Aorta (tissue), 5 donors: ENCODE measurements around the gene PIGC. TPM values are rescaled to one million over a fixed set of nuclear protein-coding genes. Genes with fewer than 3 reads are reported as not detected.

Experiments used
- ATAC-seq: fragments of 200-7000 bp; cut with Tn5 transposase; one replicate; pipeline ENCODE4 v1.9.1; 2022; ENCODE audit warnings: moderate library complexity; ENCODE audit not compliant: low FRiP score
- DNase-seq, 2 donors: peaks; one replicate each; pipeline ENCODE4 v3.0.0-alpha.2; 2020
- H3K27ac ChIP-seq, 2 donors: one replicate each; pipeline ENCODE4 v1.5.1; 2013; ENCODE audit warnings: low read length in 2 of 2, mild to moderate bottlenecking in 2 of 2, moderate library complexity in 2 of 2, control low read depth in 1 of 2, inconsistent platforms in 1 of 2, low read depth in 1 of 2
- H3K27me3 ChIP-seq, 2 donors: one replicate each; pipeline ENCODE4 v1.6.1; 2013; ENCODE audit warnings: control low read depth in 1 of 2, low read length in 1 of 2, mild to moderate bottlenecking in 1 of 2, moderate library complexity in 1 of 2; ENCODE audit not compliant: insufficient read depth in 2 of 2, control insufficient read depth in 1 of 2
- H3K36me3 ChIP-seq, 2 donors: one replicate each; pipeline ENCODE4 v1.6.1; 2013; ENCODE audit warnings: control low read depth in 1 of 2, low read length in 1 of 2, mild to moderate bottlenecking in 1 of 2; ENCODE audit not compliant: insufficient read depth in 2 of 2, control insufficient read depth in 1 of 2
- H3K4me1 ChIP-seq, 2 donors: one replicate each; pipeline ENCODE4 v1.6.1; 2013; ENCODE audit warnings: low read length in 2 of 2, control low read depth in 1 of 2, mild to moderate bottlenecking in 1 of 2, moderate library complexity in 1 of 2; ENCODE audit not compliant: insufficient read depth in 2 of 2, control insufficient read depth in 1 of 2
- H3K4me3 ChIP-seq, 2 donors: one replicate each; pipeline ENCODE4 v1.5.1; 2013; ENCODE audit warnings: low read length in 2 of 2, control low read depth in 1 of 2, mild to moderate bottlenecking in 1 of 2
- H3K9me3 ChIP-seq: one replicate; pipeline ENCODE4 v1.6.1; 2013; ENCODE audit warnings: mild to moderate bottlenecking, low read length; ENCODE audit not compliant: control insufficient read depth
- WGBS, 2 donors: extraction: QIAGEN DNeasy Blood & Tissue Kit; methylation state at CpG; one replicate each; pipeline ENCODE4 v1.1.7; 2013; 5-methylcytosine and 5-hydroxymethylcytosine counted together
- intact Hi-C, 2 donors: fragments of 100-400 bp; cut with DNase I; formaldehyde crosslinking; loops; one replicate each; pipeline versions ENCODE4 v1.14.2 to v1.15.0; 2022
- polyA plus RNA-seq, 2 donors: library from polyadenylated mRNA; stranded (reverse); fragments of 200-250 nt; gene quantifications; one replicate each; pipeline ENCODE4 v1.2.3, GENCODE V29; 2013
- total RNA-seq, 2 donors: library from RNA; stranded (reverse); fragmentation: NEBNext Ultra II Directional; extraction: Animal tissue kit (Norgen Biotek cat#: 25700); gene quantifications; one replicate each; pipeline ENCODE4 v1.2.1, GENCODE V29; 2021
- donor health status: healthy with polysubstance abuse.
- donor health status: Bipolar disorder and iron deficiency.
- donor health status: DM: no; HTN: no; CAD: no.
- donor health status: DM: no; HTN: no; CAD: no.
- donor health status: DM: yes; HTN: yes; CAD: no.

PIGC gene
- total and polyA plus RNA-seq, 4 donors, result 18.0 to 27.2 (median 23.5) TPM

DNA sequence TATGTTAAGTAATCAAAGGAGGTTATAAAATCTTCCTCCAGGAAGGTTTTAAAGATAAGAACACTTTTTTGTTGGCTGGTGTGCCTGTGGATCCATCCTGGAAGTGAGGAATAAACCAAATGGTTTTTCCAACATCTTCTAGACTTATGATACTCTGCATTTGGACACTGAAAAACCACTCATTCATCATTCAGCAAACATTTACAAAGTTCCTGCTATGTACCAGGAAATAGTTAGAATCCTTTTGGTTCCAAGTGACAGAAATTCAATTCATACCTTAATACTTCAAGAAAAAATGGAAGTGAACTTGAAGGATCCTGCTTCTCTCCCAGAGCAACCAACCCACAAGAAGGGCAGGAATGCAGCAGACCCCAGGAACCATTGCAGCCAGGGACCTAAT is 39.6 kb upstream of the PIGC start:
- DNase-seq (no peak), ATAC-seq (no peak)
- H3K4me3 ChIP-seq, result no peak overlapping the region
- intact Hi-C loops, result no loop called here
- H3K27me3 ChIP-seq, result peaks cover 0 to 2% of the 10 kb centered on the region in 2 donors
- no peaks in the 10 kb centered on the region for H3K9me3 ChIP-seq
- H3K4me1 ChIP-seq, result no peaks in the 10 kb centered on the region
- no peak overlapping the region for H3K27ac ChIP-seq
- H3K36me3 ChIP-seq, result no peaks in the 10 kb centered on the region

DNA sequence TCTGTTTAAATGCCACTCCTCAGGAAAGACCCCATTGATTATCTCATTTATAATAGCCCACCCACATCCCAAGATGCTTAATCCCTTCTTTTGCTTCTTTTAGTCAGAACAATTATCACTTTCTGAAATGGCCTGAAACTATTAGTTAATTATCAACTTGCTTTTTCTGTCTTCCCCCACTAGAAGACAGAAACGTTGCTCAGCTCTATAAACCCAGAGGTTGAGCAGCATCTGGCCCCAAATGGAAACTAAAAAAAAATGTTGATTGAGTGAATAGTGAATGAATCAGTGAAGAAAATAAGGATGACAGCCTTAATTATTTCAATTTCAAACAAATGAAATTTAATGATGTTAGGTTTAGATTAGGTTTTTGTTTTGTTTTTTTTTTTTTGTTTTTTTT is 38.2 kb upstream of the PIGC start:
- Histone ChIP-seq H3K36me3 (no peaks in the 10 kb centered on the region), H3K4me1 (no peaks in the 10 kb centered on the region), H3K4me3 (no peak overlapping the region), H3K27me3 (no peaks in the 10 kb centered on the region), H3K27ac (no peak overlapping the region), H3K9me3 (no peaks in the 10 kb centered on the region)
- intact Hi-C loops, result no loop called here
- 0% methylated on average over 1 of the region's 1 CpG for WGBS, 2 donors
- no peak for DNase-seq
- ATAC-seq, result no peak

DNA sequence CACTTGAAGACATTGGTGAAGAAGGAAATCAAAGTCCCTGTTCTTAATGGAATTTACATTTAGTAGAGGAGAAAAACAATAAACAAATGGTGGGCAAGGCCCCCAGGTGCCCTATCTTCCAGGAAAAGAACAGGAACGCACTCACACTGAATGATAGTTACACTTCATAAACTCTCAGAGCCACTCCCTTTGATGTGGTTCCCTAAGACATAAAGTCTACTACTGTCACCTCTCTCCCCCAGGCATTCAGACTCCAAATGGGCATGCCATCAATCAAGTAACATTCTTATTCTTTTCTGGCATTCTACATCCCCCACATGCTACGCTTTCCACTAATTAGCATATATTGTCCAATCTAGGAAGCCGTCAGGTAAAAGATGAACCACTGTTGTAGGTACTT is 36.6 kb upstream of the PIGC start:
- Histone ChIP-seq H3K27me3 (no peaks in the 10 kb centered on the region), H3K9me3 (no peaks in the 10 kb centered on the region), H3K36me3 (no peaks in the 10 kb centered on the region), H3K4me1 (no peaks in the 10 kb centered on the region), H3K4me3 (no peak overlapping the region), H3K27ac (no peak overlapping the region)
- 70 to 73% methylated on average over 3 of the region's 3 CpGs for WGBS, 2 donors
- intact Hi-C loops, result no loop called here
- no peak for ATAC-seq
- no peak for DNase-seq

DNA sequence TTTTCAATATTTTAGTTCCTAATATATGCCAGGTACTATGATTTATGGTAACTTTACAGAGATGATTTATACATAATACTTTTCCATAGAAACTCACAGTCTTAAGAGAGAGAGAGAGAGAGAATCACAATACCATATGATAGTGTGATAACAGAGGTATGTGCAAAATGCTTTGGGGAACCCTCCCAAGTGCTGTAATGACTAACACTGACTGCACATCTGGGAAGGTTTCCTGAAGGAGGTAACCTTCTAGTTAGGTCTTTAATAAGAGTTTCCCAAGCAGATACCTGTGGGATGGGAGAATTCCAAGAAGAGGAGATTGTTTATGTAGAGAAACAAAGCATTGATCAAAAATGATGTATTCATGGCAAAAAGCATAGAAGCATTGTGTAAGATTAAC is 34.6 kb upstream of the PIGC start:
- intact Hi-C loops, result no loop called here
- no peaks in the 10 kb centered on the region for H3K27me3 ChIP-seq
- H3K36me3 ChIP-seq, result no peaks in the 10 kb centered on the region
- no peaks in the 10 kb centered on the region for H3K4me1 ChIP-seq
- H3K9me3 ChIP-seq, result no peaks in the 10 kb centered on the region
- no peak overlapping the region for H3K4me3 ChIP-seq
- no peak for ATAC-seq
- H3K27ac ChIP-seq, result no peak overlapping the region
- DNase-seq, result no peak

DNA sequence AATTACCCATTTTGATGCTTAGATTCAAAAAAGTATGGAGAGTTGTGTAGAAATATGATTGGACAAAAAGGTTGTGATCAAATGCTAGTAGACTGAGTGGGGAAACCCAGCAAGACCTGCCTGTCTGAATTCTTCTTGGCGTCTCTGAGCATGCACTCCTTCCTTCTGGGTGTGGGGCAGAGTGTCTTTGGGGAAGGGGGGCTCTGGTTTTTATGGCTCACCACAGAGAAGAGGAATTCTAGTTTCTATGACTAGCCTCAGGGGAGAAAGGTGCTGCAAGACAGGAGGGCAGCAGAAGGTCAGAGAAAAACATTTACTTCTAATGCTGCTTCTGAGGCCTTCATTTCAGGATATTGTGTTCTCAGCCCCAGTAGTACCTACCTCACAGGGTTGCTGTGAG is 33.9 kb upstream of the PIGC start:
- intact Hi-C loops, result no loop called here
- DNase-seq, result no peak
- Histone ChIP-seq H3K27ac (no peak overlapping the region), H3K36me3 (no peaks in the 10 kb centered on the region), H3K27me3 (no peaks in the 10 kb centered on the region), H3K9me3 (no peaks in the 10 kb centered on the region), H3K4me3 (no peak overlapping the region), H3K4me1 (no peaks in the 10 kb centered on the region)
- no peak for ATAC-seq
- 87 to 100% methylated on average over 1 of the region's 1 CpG for WGBS, 2 donors

DNA sequence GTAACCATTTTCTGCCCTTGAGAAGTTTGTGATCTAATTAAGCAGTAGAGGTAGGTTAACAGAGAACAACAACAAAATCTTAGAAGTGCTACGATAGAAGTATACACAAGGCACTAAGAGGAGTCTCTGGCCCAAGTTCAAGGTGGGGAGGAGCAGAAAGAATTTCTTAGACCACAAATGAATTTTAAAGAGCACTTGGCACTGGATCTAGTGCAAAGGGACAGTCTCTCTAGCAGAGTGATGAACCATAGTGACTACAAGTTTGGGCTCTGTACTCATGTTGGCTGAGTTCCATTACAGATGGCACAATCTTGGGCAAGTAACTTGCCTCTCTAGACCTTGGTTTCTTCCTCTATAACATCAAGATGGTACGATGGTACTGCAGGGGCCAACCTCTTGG is 33.3 kb upstream of the PIGC start:
- Histone ChIP-seq H3K4me3 (no peak overlapping the region), H3K27me3 (no peaks in the 10 kb centered on the region), H3K36me3 (no peaks in the 10 kb centered on the region), H3K27ac (no peak overlapping the region), H3K9me3 (no peaks in the 10 kb centered on the region), H3K4me1 (no peaks in the 10 kb centered on the region)
- intact Hi-C loops, result no loop called here
- WGBS, 2 donors, result 86 to 87% methylated on average over 2 of the region's 2 CpGs
- DNase-seq (no peak), ATAC-seq (no peak)

DNA sequence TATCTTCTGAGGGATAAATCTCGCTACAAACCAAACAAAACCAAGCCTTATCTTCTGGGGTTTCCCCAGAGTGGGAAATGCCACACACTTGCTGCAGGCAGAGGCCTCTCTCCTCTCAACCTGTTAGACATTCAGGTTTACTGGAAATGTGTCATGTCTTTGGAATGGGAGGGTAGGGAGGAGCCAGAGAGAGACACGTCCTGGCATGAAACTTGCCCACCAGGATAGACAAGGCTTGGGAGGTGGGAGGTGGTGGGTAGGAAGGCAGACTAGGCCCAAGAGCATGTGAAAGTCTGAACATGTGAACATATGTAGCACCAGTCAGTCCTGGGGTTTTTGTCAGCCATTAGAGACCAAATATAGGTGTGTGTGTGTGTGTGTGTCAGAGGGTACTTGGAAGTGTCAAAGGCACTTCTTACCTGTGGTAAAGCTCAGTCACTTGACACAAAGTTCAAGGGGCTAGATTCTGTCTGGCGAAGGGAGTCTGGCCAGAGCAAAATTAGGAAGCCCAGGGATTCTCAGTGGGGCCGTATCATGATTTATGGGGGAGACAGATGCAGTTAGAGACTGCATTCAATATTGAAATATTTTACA is 32.4 kb upstream of the PIGC start:
- Histone ChIP-seq H3K4me3 (no peak overlapping the region), H3K9me3 (no peaks in the 10 kb centered on the region), H3K4me1 (no peaks in the 10 kb centered on the region), H3K27me3 (no peaks in the 10 kb centered on the region), H3K36me3 (no peaks in the 10 kb centered on the region), H3K27ac (no peak overlapping the region)
- no peak for DNase-seq
- 75 to 79% methylated on average over 4 of the region's 4 CpGs for WGBS, 2 donors
- intact Hi-C loops, result no loop called here
- no peak for ATAC-seq

DNA sequence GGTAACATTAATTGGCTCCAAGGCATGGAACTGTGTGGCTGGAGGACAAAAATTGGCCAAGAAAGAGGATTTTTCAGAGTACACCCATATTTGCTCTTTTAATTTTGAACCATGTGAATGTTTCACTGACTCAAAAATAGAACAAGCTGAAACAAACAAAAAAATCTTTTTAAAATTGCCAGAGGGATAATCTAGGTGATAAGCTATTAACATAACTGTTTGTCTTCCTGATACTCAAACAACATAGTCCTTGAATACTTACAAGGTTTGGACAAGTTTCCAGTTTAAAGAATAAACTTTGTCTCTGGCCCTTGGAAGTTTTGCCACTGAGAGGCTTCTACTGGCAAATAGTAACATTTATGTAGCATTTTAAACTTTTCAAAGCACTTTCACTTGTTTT is 30.0 kb upstream of the PIGC start:
- no peaks in the 10 kb centered on the region for H3K4me1 ChIP-seq
- no peaks in the 10 kb centered on the region for H3K36me3 ChIP-seq
- H3K4me3 ChIP-seq, result no peak overlapping the region
- ATAC-seq (no peak), DNase-seq (no peak)
- intact Hi-C loops, result no loop called here
- no peaks in the 10 kb centered on the region for H3K27me3 ChIP-seq
- H3K27ac ChIP-seq, result no peak overlapping the region
- no peaks in the 10 kb centered on the region for H3K9me3 ChIP-seq

DNA sequence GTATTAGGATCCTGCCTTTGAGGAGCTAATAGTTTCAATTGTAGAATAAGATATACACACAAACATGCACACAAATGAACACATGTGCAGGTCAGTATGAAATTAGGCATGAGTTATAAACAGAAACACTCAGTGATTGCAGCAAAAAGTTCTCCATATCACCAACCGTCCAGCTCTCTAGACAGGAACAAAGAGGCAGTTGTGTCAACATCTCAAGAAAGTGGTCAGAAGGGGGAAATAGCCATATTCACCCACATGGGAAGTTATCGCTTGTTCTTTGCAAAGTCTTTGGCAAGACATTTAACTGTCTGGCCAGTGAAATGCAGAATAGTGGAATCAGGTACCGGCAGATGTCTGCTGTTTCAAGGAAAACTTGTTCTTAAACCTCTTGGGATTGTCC is 29.4 kb upstream of the PIGC start:
- Histone ChIP-seq H3K9me3 (no peaks in the 10 kb centered on the region), H3K36me3 (no peaks in the 10 kb centered on the region), H3K27ac (no peak overlapping the region), H3K27me3 (no peaks in the 10 kb centered on the region), H3K4me1 (no peaks in the 10 kb centered on the region), H3K4me3 (no peak overlapping the region)
- ATAC-seq (no peak), DNase-seq (no peak)
- intact Hi-C loops, result no loop called here
- 45% methylated on average over 3 of the region's 3 CpGs for WGBS, 2 donors
